ENCODE results near the gene PCNX2.

- TF ChIP-seq POLR2AphosphoS5 (IDR thresholded peaks at IDR 0.05; ENCODE audit: low read depth) (no peak), REST (IDR thresholded peaks at IDR 0.05; ENCODE audit: unreplicated experiment) (no peak), CREB1 (CRISPR knock-in tag; IDR thresholded peaks at IDR 0.05; ENCODE audit: low read depth) (no peak), JUNB (IDR thresholded peaks at IDR 0.05; ENCODE audit: unreplicated experiment) (no peak), ZNF331 (CRISPR knock-in tag; IDR thresholded peaks at IDR 0.05; ENCODE audit: low read depth) (no peak), EZH2 (IDR thresholded peaks at IDR 0.05; ENCODE audit: low read depth, unreplicated experiment) (no peak), STAT1 (IDR thresholded peaks at IDR 0.05; ENCODE audit: unreplicated experiment) (no peak)
- TF ChIP-seq, protein P1, sequence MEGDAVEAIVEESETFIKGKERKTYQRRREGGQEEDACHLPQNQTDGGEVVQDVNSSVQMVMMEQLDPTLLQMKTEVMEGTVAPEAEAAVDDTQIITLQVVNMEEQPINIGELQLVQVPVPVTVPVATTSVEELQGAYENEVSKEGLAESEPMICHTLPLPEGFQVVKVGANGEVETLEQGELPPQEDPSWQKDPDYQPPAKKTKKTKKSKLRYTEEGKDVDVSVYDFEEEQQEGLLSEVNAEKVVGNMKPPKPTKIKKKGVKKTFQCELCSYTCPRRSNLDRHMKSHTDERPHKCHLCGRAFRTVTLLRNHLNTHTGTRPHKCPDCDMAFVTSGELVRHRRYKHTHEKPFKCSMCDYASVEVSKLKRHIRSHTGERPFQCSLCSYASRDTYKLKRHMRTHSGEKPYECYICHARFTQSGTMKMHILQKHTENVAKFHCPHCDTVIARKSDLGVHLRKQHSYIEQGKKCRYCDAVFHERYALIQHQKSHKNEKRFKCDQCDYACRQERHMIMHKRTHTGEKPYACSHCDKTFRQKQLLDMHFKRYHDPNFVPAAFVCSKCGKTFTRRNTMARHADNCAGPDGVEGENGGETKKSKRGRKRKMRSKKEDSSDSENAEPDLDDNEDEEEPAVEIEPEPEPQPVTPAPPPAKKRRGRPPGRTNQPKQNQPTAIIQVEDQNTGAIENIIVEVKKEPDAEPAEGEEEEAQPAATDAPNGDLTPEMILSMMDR (conservative IDR thresholded peaks at IDR 0.05; ENCODE audit: low read depth in 2 of 2), result no peak
- TF ChIP-seq, protein P2, sequence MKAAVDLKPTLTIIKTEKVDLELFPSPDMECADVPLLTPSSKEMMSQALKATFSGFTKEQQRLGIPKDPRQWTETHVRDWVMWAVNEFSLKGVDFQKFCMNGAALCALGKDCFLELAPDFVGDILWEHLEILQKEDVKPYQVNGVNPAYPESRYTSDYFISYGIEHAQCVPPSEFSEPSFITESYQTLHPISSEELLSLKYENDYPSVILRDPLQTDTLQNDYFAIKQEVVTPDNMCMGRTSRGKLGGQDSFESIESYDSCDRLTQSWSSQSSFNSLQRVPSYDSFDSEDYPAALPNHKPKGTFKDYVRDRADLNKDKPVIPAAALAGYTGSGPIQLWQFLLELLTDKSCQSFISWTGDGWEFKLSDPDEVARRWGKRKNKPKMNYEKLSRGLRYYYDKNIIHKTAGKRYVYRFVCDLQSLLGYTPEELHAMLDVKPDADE (IDR thresholded peaks at IDR 0.05), result no peak
Measured at GRCh38 chr1:233319272-233319671, 23.7 kb upstream of the PCNX2 start.
